Measurements from ENCODE around the gene MSH3.

GRCh38 chr5:80655231-80655774 is 851 bp downstream of the MSH3 start:
- TF ChIP-seq EP300 (IDR thresholded peaks at IDR 0.05; ENCODE audit: borderline replicate concordance): no peak
- TF ChIP-seq, protein P1, sequence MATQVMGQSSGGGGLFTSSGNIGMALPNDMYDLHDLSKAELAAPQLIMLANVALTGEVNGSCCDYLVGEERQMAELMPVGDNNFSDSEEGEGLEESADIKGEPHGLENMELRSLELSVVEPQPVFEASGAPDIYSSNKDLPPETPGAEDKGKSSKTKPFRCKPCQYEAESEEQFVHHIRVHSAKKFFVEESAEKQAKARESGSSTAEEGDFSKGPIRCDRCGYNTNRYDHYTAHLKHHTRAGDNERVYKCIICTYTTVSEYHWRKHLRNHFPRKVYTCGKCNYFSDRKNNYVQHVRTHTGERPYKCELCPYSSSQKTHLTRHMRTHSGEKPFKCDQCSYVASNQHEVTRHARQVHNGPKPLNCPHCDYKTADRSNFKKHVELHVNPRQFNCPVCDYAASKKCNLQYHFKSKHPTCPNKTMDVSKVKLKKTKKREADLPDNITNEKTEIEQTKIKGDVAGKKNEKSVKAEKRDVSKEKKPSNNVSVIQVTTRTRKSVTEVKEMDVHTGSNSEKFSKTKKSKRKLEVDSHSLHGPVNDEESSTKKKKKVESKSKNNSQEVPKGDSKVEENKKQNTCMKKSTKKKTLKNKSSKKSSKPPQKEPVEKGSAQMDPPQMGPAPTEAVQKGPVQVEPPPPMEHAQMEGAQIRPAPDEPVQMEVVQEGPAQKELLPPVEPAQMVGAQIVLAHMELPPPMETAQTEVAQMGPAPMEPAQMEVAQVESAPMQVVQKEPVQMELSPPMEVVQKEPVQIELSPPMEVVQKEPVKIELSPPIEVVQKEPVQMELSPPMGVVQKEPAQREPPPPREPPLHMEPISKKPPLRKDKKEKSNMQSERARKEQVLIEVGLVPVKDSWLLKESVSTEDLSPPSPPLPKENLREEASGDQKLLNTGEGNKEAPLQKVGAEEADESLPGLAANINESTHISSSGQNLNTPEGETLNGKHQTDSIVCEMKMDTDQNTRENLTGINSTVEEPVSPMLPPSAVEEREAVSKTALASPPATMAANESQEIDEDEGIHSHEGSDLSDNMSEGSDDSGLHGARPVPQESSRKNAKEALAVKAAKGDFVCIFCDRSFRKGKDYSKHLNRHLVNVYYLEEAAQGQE (IDR thresholded peaks at IDR 0.05; ENCODE audit: low read depth): no peak
- no peak for TF ChIP-seq CEBPB (IDR thresholded peaks at IDR 0.05)
- TF ChIP-seq TAF1 (IDR thresholded peaks at IDR 0.05; ENCODE audit: low read depth): no peak
- TF ChIP-seq, protein P2, sequence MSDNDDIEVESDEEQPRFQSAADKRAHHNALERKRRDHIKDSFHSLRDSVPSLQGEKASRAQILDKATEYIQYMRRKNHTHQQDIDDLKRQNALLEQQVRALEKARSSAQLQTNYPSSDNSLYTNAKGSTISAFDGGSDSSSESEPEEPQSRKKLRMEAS (IDR thresholded peaks at IDR 0.05): no peak
- TF ChIP-seq EGR1 (IDR thresholded peaks at IDR 0.05): no peak
- TF ChIP-seq NFIC (IDR thresholded peaks at IDR 0.05): no peak
- no peak for TF ChIP-seq TEAD4 (IDR thresholded peaks at IDR 0.05)
- TF ChIP-seq YY1 (IDR thresholded peaks at IDR 0.05; ENCODE audit: low read depth): no peak
